ENCODE measurements around the gene GRIN3A.
A peak's percentile ranks its signal among the peaks of the same experiment; 100 is the strongest.
"Not testable (repeated sequence)": the region's sequence is repeated elsewhere in the genome, so short reads cannot be mapped to it uniquely, and the experiment has no call there.

GRIN3A gene

GRCh38 chr9:101738566-101739183, at the start of gene GRIN3A:
Gene GRIN3A (minus strand): TSS chr9:101738647. CDS start chr9:101737979, 668 bp downstream.
- DNase-seq = no peak

DNA sequence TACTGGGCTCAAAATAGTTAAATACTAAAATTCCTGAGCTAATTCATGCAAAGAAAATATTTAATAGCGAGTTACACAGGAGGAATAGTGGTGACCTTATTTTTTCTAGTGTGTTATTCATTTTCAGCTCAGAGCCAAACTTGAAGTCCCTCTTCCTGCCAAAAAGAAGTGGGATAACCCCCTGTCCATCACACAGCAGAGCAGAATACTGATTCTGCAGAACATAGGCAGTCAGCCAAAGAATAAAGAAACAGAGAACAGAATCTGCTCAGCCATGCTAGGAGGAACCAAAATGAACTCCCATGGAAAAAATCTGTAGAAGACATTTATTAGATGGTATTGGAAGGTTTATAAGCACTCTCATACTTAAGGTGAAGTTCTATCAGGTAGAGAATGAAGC, 49.4 kb upstream of the GRIN3A start:
- no peak for DNase-seq

DNA sequence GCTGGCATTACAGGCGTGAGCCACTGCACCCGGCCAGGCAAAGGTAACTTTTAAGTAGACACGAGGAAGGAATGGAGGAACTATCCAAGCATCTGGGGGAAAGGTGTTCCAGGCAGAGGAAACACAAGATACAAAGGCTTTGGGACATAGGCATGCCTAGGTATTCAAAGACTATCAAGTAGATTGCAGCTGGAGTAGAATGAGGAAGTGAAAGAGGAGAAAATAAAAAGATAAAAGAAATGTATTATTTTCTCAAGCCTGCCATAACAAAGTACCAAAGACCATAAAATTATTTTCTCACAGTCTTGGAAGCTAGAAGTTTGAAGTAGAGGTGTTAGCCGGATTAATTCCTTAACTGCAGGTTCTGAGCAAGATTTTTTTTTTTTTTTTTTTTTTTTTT, 39.9 kb upstream of the GRIN3A start:
- peak; percentile 15 for DNase-seq

DNA sequence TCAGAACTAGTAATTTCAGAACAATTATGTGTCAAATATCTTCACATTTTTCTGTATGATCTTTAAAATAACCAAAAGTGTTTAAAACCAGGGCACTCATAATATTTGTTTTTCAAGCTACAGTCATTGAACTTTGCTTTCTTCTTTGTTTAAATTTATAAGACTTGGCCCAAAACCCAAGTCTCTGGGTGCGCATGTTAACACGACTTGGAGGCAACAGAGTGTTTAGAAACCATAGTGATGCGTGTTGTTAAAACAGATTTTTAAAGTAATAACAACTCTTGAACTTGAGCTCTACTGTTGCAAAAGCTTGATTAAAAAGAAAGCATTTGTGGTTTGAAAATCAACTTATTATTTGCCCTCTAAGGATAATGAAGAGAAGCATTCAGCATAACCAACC, 26.0 kb upstream of the GRIN3A start:
- no peak for DNase-seq

DNA sequence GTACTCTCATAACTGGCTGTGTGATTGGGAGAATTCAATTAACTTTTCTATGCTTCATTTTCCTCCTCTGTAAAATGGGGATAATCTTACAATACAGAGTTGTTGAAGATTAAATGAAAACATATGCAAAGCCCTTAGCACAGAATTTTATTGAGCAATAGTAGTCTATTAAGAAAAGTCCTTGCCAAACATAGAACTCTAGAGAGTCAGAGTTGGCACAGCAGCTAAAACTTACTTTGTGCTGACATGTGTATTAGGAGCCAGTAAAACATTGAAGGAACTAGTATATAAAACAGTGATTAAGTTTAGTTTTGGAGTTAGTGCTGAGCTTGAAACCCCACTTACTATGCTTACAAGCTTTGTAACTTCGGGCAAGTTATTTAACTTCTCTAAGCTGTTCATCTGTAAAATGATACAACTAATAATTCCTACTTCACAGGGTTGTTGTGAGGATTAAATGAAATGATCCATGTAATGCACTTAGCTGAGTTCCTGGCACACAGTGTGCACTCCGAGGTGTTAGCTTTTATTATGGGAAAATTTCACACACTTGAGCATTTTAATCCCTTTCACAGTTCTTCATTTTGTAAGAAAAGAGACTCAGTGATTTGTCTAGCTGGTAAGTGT, 20.0 kb upstream of the GRIN3A start:
- DNase-seq = no peak

DNA sequence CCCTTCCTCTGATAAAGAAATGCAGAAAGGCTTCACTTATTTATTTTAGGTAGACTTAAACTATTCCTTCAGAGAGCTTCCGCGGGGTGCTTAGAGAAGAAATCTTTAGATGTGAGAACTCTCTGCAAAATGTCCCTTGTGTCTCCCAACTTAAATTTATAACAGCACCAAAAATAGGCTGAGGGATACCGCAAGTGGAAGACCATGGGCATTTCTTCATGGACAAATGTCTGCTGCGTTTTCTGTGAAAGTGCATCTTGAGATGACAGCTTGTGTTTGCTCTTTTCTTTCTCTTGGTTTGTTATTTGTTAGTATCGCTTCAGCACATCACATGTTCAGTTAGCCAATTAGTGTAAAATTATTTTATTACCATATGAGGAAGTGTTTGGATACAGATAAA, 15.3 kb upstream of the GRIN3A start:
- no peak for DNase-seq

DNA sequence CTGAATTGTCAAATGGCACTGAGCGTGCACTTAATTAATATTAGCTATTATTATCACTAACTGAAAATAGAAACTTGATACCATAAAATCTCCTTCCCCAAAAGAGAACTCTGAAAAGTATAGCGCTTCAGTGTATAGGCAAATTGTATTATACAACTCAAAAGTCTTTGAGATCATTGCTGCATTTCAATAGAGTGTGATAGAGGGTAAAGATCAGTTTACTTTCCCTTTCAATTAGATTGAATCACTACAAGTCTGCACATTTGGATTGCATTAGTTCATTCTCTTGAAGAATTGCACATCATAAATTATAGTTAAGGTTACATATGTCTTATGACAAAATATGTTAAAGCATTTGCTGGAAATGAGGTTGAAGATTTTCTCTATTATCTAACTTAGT, 13.4 kb upstream of the GRIN3A start:
- DNase-seq = no peak

GRCh38 chr9:101739311-101739710, 864 bp upstream of the GRIN3A start:
- no peak for DNase-seq

- no peak for DNase-seq
Observed at GRCh38 chr9:101737705-101738565, 512 bp downstream of the GRIN3A start.

- DNase-seq = no peak
Observed at GRCh38 chr9:101737165-101737704, 1.2 kb downstream of the GRIN3A start.

- no peak for DNase-seq
Observed at GRCh38 chr9:101736717-101737116, 1.7 kb downstream of the GRIN3A start.

DNA sequence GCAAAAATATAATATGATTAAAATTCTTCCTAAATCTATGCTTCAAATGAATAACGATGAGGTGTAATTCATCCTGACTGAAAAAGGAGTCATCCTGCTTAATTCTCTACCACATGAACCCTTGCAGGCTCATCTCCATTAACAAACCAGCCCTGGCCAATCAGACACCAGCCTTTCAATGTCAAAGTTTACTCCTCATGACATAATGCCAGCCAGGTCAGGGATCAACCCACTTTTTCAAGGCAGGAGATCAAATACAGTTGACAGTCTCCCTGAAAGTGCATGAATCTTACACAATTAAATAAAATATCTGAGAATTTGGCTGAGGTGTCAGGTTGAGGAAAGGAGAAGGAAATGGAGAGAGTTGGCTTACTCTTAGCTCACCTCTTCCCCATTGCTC, 7.0 kb downstream of the GRIN3A start:
- DNase-seq = no peak

GRCh38 chr9:101727612-101728524, 10.6 kb downstream of the GRIN3A start:
- peak; percentile 3 for DNase-seq

GRCh38 chr9:101724271-101724670, 14.2 kb downstream of the GRIN3A start:
- not testable (repeated sequence) for DNase-seq

DNA sequence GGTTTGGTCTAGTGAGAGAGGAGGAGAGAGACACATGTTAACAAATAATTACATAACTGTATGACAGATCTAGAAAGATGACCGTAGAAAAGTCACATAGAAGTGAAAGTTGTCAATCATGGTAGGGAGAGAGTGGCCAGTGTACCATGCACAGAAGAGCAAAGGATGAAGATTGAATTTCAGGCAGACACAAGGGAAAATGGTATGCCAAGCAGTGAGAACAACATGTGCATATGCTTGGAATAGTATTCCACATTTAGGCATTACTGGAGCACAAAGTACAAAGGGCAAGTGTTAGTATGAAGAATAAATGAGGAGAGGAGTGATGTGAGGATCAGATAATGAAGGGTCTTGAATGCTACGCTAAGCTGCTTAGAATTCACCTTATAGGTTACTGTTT, 20.3 kb downstream of the GRIN3A start:
- no peak for DNase-seq

DNA sequence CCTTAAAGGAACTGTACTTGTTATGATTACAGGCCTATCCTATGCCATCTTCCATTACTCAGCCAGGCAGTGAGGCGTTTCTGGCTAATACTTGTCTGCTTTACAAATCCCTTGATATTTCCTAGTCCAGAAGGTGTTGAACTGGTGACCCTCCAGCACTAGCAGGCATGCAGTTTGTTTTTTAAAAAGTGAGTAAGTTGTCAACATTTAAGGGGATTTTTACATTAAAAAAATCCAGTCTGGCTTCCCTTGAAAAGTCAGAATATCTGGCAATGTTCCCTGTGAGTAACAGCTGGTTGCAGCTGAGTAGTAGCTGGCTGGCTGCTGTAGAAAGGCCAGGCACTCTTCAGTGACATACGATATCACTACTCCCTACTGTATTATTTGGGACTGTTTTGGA, 21.8 kb downstream of the GRIN3A start:
- no peak for DNase-seq

GRCh38 chr9:101711330-101711941, 27.0 kb downstream of the GRIN3A start:
- DNase-seq = peak; percentile 11

- DNase-seq = no peak
Observed at GRCh38 chr9:101708855-101709254, 29.6 kb downstream of the GRIN3A start.

GRCh38 chr9:101707721-101708120, 30.7 kb downstream of the GRIN3A start:
- peak; percentile 25 for DNase-seq

- DNase-seq = no peak
Observed at GRCh38 chr9:101706997-101707396, 31.4 kb downstream of the GRIN3A start.

- DNase-seq = peak; percentile 27
Observed at GRCh38 chr9:101706261-101706798, 32.1 kb downstream of the GRIN3A start.

DNA sequence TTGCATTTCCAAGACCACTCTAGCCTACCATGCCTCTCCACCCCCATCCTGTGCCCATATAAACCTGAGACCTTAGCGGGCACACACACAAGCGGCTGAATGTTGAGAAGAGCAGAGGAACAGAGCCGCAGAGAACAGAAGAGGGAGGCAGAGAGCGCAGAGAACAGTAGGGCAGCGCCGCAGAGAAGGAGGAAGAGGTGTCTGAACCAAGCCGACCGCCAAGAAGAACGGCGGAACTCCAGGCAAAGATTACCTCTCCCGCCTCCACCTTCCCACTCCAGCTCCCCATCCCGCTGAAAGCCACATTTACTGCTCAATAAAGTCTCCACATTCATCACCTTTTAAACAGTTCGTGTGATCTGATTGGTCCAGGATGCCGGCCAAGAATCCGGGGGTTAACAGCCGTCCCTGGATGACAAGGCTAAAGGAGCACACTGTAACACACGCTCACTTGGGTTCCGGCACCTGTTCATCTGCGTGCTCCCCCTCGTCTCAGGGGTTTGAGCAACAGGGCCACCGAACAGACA, 33.2 kb downstream of the GRIN3A start:
- DNase-seq = peak; percentile 8
